HG03196 (cell line): Measurements from ENCODE around the gene STX1A.
"Not testable (repeated sequence)": the region's sequence is repeated elsewhere in the genome, so short reads cannot be mapped to it uniquely, and the experiment has no call there.

ENCODE experiments used
- ATAC-seq: cut with Tn5 transposase; IDR thresholded peaks from one replicate; pipeline ENCODE4 v1.9.1; 2021; ENCODE audit not compliant: unreplicated experiment

Gene STX1A

GRCh38 chr7:73683788-73684693, 35.4 kb downstream of the STX1A start:
- ATAC-seq, result peak; percentile 6

GRCh38 chr7:73683056-73683787, 36.2 kb downstream of the STX1A start, which contains the start of the genes BUD23 and DNAJC30:
Gene BUD23, plus strand, starts transcription at chr7:73683597. Its CDS starts 29 bp downstream, at chr7:73683626.
Gene DNAJC30, minus strand, starts transcription at chr7:73683453. Its CDS starts 30 bp downstream, at chr7:73683423.
- ATAC-seq, result peak; percentile 89

- no peak for ATAC-seq
Observed at GRCh38 chr7:73682745-73683055, 36.8 kb downstream of the STX1A start.

GRCh38 chr7:73681031-73681430, 38.4 kb downstream of the STX1A start:
- ATAC-seq, result no peak

- no peak for ATAC-seq
Observed at GRCh38 chr7:73680501-73680900, 39.0 kb downstream of the STX1A start.

- ATAC-seq, result no peak
Observed at GRCh38 chr7:73679709-73680108, 39.8 kb downstream of the STX1A start.

GRCh38 chr7:73678862-73679261, 40.6 kb downstream of the STX1A start:
- no peak for ATAC-seq

- ATAC-seq, result not testable (repeated sequence)
Observed at GRCh38 chr7:73676062-73676461, 43.4 kb downstream of the STX1A start.

GRCh38 chr7:73674468-73675124, 44.9 kb downstream of the STX1A start:
- ATAC-seq, result no peak

GRCh38 chr7:73671857-73672445, 47.5 kb downstream of the STX1A start:
- ATAC-seq, result no peak

- ATAC-seq, result no peak
Observed at GRCh38 chr7:73671322-73671661, 48.2 kb downstream of the STX1A start.

- no peak for ATAC-seq
Observed at GRCh38 chr7:73669858-73670385, 49.5 kb downstream of the STX1A start.

GRCh38 chr7:73669288-73669701, 50.2 kb downstream of the STX1A start:
- ATAC-seq, result no peak

- no peak for ATAC-seq
Observed at GRCh38 chr7:73668886-73669230, 50.6 kb downstream of the STX1A start.

GRCh38 chr7:73668103-73668885, 51.2 kb downstream of the STX1A start:
- ATAC-seq, result no peak

- peak; percentile 88 for ATAC-seq
Observed at GRCh38 chr7:73667344-73668102, 51.9 kb downstream of the STX1A start, which contains the start of gene VPS37D. Gene VPS37D, plus strand, starts transcription at chr7:73667831. Its CDS starts 128 bp downstream, at chr7:73667959.

GRCh38 chr7:73663033-73663432, 56.4 kb downstream of the STX1A start:
- no peak for ATAC-seq

GRCh38 chr7:73660594-73660993, 58.9 kb downstream of the STX1A start:
- ATAC-seq, result not testable (repeated sequence)

GRCh38 chr7:73659983-73660382, 59.5 kb downstream of the STX1A start:
- ATAC-seq, result no peak
